ENCODE measurements around the gene DLX3. TPM values are rescaled to one million over a fixed set of nuclear protein-coding genes. Genes with fewer than 3 reads are reported as not detected.

DLX3 gene
- total and polyA plus RNA-seq, 2 of the 8 experiments (the other 6 are each of a cell fraction or from before 2014, with no cell fraction given) = 0.15 to 0.20 TPM

DNA sequence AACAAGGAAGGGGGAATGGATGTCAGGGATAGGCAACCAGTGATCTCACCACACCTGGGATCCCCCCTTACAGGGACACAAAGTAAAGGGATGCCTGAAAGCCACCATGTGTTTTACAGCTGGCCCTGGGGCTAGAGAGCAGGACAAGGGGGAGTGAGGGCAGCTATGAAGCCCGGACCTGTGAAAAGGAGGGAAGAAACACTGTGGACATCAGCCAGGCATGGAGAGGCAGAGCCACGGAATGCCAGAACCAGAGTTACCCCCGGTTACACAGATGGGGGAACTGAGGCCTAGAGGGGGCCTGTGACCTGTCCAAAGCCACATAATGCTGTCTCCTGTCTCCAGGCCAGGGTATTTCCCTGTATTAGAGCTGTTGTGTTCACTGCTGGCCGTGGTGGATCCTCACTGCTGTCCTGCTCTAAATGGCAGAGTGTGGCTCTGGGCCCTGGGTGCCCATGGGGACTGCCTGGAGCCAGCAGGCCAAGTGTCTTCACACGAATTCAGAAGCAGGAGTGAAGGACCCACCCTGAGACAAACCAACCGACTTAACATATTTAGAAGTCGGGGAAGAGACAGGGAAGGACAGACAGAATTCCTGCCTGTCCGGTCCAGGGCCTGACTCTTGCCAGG lies 31.1 kb upstream of the DLX3 start (continued):
- TF ChIP-seq, protein P1, sequence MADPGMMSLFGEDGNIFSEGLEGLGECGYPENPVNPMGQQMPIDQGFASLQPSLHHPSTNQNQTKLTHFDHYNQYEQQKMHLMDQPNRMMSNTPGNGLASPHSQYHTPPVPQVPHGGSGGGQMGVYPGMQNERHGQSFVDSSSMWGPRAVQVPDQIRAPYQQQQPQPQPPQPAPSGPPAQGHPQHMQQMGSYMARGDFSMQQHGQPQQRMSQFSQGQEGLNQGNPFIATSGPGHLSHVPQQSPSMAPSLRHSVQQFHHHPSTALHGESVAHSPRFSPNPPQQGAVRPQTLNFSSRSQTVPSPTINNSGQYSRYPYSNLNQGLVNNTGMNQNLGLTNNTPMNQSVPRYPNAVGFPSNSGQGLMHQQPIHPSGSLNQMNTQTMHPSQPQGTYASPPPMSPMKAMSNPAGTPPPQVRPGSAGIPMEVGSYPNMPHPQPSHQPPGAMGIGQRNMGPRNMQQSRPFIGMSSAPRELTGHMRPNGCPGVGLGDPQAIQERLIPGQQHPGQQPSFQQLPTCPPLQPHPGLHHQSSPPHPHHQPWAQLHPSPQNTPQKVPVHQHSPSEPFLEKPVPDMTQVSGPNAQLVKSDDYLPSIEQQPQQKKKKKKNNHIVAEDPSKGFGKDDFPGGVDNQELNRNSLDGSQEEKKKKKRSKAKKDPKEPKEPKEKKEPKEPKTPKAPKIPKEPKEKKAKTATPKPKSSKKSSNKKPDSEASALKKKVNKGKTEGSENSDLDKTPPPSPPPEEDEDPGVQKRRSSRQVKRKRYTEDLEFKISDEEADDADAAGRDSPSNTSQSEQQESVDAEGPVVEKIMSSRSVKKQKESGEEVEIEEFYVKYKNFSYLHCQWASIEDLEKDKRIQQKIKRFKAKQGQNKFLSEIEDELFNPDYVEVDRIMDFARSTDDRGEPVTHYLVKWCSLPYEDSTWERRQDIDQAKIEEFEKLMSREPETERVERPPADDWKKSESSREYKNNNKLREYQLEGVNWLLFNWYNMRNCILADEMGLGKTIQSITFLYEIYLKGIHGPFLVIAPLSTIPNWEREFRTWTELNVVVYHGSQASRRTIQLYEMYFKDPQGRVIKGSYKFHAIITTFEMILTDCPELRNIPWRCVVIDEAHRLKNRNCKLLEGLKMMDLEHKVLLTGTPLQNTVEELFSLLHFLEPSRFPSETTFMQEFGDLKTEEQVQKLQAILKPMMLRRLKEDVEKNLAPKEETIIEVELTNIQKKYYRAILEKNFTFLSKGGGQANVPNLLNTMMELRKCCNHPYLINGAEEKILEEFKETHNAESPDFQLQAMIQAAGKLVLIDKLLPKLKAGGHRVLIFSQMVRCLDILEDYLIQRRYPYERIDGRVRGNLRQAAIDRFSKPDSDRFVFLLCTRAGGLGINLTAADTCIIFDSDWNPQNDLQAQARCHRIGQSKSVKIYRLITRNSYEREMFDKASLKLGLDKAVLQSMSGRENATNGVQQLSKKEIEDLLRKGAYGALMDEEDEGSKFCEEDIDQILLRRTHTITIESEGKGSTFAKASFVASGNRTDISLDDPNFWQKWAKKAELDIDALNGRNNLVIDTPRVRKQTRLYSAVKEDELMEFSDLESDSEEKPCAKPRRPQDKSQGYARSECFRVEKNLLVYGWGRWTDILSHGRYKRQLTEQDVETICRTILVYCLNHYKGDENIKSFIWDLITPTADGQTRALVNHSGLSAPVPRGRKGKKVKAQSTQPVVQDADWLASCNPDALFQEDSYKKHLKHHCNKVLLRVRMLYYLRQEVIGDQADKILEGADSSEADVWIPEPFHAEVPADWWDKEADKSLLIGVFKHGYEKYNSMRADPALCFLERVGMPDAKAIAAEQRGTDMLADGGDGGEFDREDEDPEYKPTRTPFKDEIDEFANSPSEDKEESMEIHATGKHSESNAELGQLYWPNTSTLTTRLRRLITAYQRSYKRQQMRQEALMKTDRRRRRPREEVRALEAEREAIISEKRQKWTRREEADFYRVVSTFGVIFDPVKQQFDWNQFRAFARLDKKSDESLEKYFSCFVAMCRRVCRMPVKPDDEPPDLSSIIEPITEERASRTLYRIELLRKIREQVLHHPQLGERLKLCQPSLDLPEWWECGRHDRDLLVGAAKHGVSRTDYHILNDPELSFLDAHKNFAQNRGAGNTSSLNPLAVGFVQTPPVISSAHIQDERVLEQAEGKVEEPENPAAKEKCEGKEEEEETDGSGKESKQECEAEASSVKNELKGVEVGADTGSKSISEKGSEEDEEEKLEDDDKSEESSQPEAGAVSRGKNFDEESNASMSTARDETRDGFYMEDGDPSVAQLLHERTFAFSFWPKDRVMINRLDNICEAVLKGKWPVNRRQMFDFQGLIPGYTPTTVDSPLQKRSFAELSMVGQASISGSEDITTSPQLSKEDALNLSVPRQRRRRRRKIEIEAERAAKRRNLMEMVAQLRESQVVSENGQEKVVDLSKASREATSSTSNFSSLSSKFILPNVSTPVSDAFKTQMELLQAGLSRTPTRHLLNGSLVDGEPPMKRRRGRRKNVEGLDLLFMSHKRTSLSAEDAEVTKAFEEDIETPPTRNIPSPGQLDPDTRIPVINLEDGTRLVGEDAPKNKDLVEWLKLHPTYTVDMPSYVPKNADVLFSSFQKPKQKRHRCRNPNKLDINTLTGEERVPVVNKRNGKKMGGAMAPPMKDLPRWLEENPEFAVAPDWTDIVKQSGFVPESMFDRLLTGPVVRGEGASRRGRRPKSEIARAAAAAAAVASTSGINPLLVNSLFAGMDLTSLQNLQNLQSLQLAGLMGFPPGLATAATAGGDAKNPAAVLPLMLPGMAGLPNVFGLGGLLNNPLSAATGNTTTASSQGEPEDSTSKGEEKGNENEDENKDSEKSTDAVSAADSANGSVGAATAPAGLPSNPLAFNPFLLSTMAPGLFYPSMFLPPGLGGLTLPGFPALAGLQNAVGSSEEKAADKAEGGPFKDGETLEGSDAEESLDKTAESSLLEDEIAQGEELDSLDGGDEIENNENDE (IDR thresholded peaks at IDR 0.05; ENCODE audit: insufficient replicate concordance, low read length) = no peak
- TF ChIP-seq SUZ12 (IDR thresholded peaks at IDR 0.05; ENCODE audit: low read length) (no peak), SP4 (IDR thresholded peaks at IDR 0.05; ENCODE audit: low read length) (no peak), EZH2 (IDR thresholded peaks at IDR 0.05; ENCODE audit: low read depth, low read length, severe bottlenecking) (no peak), CHD2 (IDR thresholded peaks at IDR 0.05; ENCODE audit: low read length) (no peak), GABPA (IDR thresholded peaks at IDR 0.05; ENCODE audit: borderline replicate concordance, insufficient read depth, low read length) (no peak), KDM4A (IDR thresholded peaks at IDR 0.05; ENCODE audit: low read depth, low read length, severe bottlenecking) (no peak), CBX8 (IDR thresholded peaks at IDR 0.05; ENCODE audit: borderline replicate concordance, low read depth, low read length) (no peak), JUN (IDR thresholded peaks at IDR 0.05; ENCODE audit: low read depth, low read length) (no peak)
- TF ChIP-seq, protein P2, sequence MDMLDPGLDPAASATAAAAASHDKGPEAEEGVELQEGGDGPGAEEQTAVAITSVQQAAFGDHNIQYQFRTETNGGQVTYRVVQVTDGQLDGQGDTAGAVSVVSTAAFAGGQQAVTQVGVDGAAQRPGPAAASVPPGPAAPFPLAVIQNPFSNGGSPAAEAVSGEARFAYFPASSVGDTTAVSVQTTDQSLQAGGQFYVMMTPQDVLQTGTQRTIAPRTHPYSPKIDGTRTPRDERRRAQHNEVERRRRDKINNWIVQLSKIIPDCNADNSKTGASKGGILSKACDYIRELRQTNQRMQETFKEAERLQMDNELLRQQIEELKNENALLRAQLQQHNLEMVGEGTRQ (IDR thresholded peaks at IDR 0.05; ENCODE audit: low read length) = no peak
